ENCODE data around the gene MFAP3. TPM values are rescaled to one million over a fixed set of nuclear protein-coding genes. Genes with fewer than 3 reads are reported as not detected.

MFAP3 gene
- total RNA-seq, 1 donor from 2014 or later = 31.1 TPM

- intact Hi-C loops (cut with DNase I) = no loop called here
- peaks cover 1% of the 10 kb centered on the region for H3K4me1 ChIP-seq
- H3K4me3 ChIP-seq = no peak overlapping the region
- no peaks in the 10 kb centered on the region for H3K9me3 ChIP-seq
- ATAC-seq (no peak), DNase-seq (no peak)
- no peaks in the 10 kb centered on the region for H3K27me3 ChIP-seq (ENCODE audit: low read depth)
- peaks cover 47% of the 10 kb centered on the region for H3K36me3 ChIP-seq
- no peak overlapping the region for H3K27ac ChIP-seq
- no peak for TF ChIP-seq CTCF (IDR thresholded peaks at IDR 0.05)
Measured at GRCh38 chr5:154049636-154050035, 10.9 kb downstream of the MFAP3 start.

- no peak overlapping the region for H3K4me3 ChIP-seq
- peaks cover 9% of the 10 kb centered on the region for H3K4me1 ChIP-seq
- DNase-seq = no peak
- ATAC-seq = no peak
- no peak for TF ChIP-seq CTCF (IDR thresholded peaks at IDR 0.05)
- H3K27me3 ChIP-seq (ENCODE audit: low read depth) = no peaks in the 10 kb centered on the region
- H3K27ac ChIP-seq = no peak overlapping the region
- H3K36me3 ChIP-seq = peaks cover 51% of the 10 kb centered on the region
- no peaks in the 10 kb centered on the region for H3K9me3 ChIP-seq
- intact Hi-C loops (cut with DNase I) = no loop called here
Measured at GRCh38 chr5:154053468-154053867, 14.7 kb downstream of the MFAP3 start.

- H3K4me1 ChIP-seq = peaks cover 10% of the 10 kb centered on the region
- no peak for DNase-seq
- H3K27ac ChIP-seq = no peak overlapping the region
- TF ChIP-seq CTCF (IDR thresholded peaks at IDR 0.05) = no peak
- H3K9me3 ChIP-seq = no peaks in the 10 kb centered on the region
- intact Hi-C loops (cut with DNase I) = no loop called here
- H3K4me3 ChIP-seq = no peak overlapping the region
- ATAC-seq = no peak
- H3K36me3 ChIP-seq = peaks cover 44% of the 10 kb centered on the region
- no peaks in the 10 kb centered on the region for H3K27me3 ChIP-seq (ENCODE audit: low read depth)
Measured at GRCh38 chr5:154055201-154055600, 16.4 kb downstream of the MFAP3 start.

- intact Hi-C loops (cut with DNase I) = no loop called here
- Histone ChIP-seq H3K27me3 (ENCODE audit: low read depth) (no peaks in the 10 kb centered on the region), H3K4me1 (peaks cover 10% of the 10 kb centered on the region), H3K9me3 (no peaks in the 10 kb centered on the region), H3K4me3 (no peak overlapping the region), H3K27ac (no peak overlapping the region), H3K36me3 (peaks cover 25% of the 10 kb centered on the region)
- ATAC-seq (peak; percentile 65 to 73), DNase-seq (no peak)
- no peak for TF ChIP-seq CTCF (IDR thresholded peaks at IDR 0.05)
Measured at GRCh38 chr5:154058055-154059038, 19.6 kb downstream of the MFAP3 start.

- no peak for ATAC-seq
- intact Hi-C loops (cut with DNase I) = no loop called here
- no peaks in the 10 kb centered on the region for H3K9me3 ChIP-seq
Measured at GRCh38 chr5:154059039-154059430, 20.3 kb downstream of the MFAP3 start.

More at GRCh38 chr5:154059039-154059430, 20.3 kb downstream of the MFAP3 start:
- Histone ChIP-seq H3K27ac (no peak overlapping the region), H3K4me3 (no peak overlapping the region), H3K4me1 (peaks cover 10% of the 10 kb centered on the region), H3K36me3 (peaks cover 18% of the 10 kb centered on the region), H3K27me3 (ENCODE audit: low read depth) (no peaks in the 10 kb centered on the region)
- DNase-seq = no peak
- TF ChIP-seq CTCF (IDR thresholded peaks at IDR 0.05) = no peak

All from lower lobe of right lung (tissue), 2 donors.